Measurements from ENCODE around the gene PF4V1.

PF4V1 gene

GRCh38 chr4:73853246-73853704, at the start of gene PF4V1:
PF4V1 (plus strand) TSS chr4:73853296; CDS start chr4:73853363, 67 bp downstream.
- no peak for DNase-seq

DNA sequence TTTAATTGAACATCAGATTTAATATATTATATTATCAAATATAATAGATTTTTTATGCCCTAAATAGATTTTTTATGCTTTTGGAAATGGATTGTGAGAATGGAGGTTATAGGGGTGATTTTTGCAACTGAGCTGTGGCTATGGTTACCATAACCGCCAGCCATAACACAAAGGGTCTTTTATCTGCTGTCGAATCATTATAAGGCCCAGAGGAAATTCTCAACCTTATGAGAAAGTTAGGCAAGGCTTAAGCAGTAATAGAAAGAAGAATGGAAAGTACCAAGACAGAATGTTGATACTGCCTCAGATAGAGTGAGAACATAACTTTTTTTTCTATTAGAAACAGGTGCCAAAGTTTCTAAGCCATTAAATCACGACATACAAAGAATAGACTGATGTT, 42.9 kb upstream of the PF4V1 start:
- no peak for DNase-seq

GRCh38 chr4:73811841-73812240, 41.3 kb upstream of the PF4V1 start:
- DNase-seq: no peak

DNA sequence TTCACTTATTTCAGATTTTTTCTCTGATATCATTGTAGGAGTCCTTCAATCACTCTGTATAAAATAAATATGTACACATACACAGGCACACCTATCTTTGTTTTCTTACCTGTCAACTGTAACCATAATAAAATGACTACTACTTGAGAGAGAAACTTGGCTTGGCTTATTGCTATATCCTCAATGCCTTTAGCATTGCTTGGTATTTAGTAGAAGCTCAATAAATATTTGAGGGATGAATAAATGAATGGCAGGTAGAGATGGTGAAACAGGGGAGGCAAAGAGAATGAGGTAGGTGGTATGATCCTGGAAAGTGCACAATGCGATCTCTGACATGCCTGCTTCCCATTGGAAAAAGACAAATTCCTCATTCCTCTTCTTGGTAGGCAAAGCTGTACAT, 38.4 kb upstream of the PF4V1 start:
- DNase-seq: no peak

DNA sequence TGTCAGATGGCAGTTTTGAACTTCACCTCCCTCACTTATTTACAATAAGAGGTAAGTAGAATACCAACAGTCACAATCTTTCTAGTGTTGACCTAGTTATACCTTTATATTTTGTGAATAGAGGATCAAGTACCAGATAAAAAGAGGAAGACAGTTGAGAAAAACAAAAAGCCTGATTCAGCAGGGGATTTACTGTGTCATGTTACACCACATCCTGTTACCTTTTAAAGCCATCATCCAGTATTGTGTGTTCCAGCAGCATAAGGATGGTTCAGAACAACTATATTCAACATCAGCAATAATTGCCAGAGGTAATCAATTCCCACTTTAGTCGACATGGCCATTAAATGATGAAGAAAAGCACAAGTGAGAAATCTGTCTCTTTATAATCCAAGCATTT, 38.0 kb upstream of the PF4V1 start:
- no peak for DNase-seq

DNA sequence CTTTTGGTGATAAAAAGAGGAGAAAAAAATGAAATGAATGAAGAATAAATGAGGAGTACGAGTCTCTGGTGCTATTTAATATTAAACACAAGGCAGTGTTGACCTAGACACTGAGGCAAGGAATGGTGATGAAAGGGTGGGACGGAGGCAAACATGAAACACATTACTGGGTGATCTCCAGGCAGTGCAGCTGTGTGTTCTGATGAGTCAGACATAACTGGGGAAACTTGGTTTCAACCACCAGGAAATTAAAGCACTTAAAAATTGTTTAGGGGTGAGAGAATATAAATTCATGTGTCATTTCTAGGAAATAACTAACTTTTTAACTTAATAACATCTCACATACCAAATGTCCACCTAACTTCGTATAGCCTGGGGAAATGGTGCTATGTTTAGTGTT, 36.3 kb upstream of the PF4V1 start:
- DNase-seq: no peak

DNA sequence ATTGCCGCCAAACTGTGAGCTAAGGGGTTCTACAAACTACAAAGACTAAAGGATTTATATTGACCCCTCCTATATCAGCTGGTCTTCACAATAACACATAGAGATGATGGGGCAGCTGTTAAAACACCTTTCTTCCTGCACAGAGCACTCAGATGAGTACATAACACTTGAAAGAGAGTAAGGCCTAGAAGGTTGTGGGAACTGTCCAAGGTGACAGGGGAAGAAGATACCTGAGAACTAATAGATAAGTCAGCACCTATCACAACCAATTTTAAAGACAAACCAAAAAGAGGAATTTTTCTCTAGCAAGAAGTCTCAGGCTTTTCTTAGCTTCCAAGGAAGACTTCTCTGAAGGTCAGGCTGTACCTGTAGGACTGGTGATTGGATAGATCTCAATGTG, 35.8 kb upstream of the PF4V1 start:
- DNase-seq: no peak

GRCh38 chr4:73821325-73821724, 31.8 kb upstream of the PF4V1 start:
- DNase-seq: no peak

DNA sequence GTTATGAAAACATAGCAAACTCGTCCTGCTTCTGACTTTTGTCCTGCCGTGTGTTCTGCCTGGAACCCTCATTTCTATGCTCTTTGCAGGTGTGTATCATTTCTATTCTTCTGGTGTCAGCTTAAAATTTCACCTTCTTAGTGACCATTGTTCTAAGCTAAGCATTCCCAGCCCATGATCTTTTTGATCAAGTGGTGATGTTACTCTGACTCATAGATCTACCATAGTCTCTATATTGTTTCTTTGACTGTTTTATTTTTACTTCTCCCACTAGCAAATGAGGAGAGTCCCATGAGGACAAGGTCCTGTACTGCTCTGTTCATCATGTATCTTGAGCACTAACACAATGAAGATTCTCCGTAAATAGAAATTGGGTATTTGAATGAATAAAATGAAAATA, 30.7 kb upstream of the PF4V1 start:
- no peak for DNase-seq

GRCh38 chr4:73822812-73823504, 30.1 kb upstream of the PF4V1 start:
- no peak for DNase-seq

GRCh38 chr4:73823760-73824159, 29.3 kb upstream of the PF4V1 start:
- no peak for DNase-seq

DNA sequence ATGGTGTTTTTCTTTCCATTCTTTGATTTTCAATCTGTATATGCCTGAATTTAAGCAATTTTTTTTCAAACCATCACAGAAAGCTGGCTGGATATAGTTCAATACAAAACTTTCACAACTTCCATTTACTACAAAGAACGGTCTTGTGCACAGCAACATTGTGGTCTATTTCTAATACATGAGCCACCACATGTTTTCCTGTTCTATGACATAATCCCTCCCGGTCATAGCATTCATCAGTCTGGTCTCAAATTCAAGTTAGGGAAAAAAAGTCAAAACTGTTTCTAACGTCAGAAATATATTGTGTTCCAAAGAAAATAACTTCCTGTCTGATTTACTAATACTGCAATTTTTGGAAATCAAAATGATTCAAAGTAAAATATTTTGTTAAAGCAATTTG, 24.1 kb upstream of the PF4V1 start:
- no peak for DNase-seq

DNA sequence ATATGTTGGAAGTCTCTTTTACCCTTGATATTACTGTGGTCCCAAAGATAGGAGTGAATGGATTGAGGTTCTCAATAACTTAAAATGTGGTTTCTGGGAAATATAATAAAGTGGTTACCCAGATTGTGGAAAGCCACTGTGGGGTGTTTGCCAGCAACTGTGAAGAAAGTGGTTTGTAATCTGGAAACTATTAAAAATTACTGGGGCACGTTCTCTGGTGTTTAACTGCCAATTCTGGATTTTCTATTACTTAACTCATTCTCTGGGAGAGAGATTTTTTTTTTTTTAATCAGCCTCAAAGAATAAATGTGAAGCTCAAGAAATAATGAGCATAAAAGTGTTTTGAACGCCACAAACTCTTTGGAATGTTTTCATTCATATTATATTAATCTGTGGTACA, 21.5 kb upstream of the PF4V1 start:
- DNase-seq: no peak

- no peak for DNase-seq
These were observed 20.4 kb upstream of the PF4V1 start for GRCh38 chr4:73832651-73833237.

DNA sequence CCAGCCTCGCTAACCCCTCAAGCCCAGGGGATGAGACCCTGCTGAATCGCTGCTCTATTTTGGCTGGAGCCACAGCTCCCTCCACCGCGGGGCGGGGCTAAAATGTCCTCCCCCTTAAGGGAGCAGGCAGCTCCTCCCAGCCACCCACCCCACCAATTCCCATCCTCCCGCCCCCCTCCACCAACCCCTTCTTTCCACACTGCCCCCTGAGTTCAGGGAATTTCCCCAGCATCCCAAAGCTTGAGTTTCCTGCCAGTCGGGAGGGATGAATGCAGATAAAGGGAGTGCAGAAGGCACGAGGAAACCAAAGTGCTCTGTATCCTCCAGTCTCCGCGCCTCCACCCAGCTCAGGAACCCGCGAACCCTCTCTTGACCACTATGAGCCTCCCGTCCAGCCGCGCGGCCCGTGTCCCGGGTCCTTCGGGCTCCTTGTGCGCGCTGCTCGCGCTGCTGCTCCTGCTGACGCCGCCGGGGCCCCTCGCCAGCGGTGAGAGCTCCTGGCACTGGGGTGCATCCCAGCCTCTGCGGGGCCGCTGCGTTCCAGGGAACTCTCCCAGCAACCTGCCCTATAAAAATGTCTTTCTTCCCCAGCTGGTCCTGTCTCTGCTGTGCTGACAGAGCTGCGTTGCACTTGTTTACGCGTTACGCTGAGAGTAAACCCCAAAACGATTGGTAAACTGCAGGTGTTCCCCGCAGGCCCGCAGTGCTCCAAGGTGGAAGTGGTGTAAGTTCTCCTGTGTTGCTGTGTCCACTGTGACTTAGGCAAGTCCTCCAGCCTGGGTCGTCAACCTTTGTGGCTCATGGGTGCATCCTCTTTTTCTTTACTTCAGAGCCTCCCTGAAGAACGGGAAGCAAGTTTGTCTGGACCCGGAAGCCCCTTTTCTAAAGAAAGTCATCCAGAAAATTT, 16.5 kb upstream of the PF4V1 start, which contains the start of gene CXCL6:
Gene CXCL6 (plus strand): TSS at position 306 of the 907 bp plus-strand sequence. CDS start 73 bp downstream, at position 379.
- DNase-seq: peak; percentile 9

DNA sequence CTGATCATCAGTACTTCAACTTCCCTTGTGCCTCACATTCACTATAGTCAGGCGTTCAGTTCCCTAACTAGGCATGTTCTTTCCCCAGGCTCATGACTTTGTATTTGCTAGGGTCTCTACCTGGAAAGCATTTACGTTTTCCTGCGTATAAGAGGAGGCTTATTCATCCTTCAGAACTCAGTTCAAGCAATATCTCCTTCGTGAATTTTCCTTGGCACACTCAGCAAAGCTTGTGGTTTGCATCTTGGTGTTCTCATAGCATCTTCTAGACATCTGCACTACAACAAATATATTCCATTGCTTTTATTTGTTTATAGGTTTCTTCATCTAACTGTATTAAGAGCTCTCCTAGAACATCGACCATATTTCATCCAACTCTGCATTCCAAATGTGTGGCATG, 14.0 kb upstream of the PF4V1 start:
- DNase-seq: no peak

GRCh38 chr4:73839715-73840114, 13.4 kb upstream of the PF4V1 start:
- DNase-seq: no peak

DNA sequence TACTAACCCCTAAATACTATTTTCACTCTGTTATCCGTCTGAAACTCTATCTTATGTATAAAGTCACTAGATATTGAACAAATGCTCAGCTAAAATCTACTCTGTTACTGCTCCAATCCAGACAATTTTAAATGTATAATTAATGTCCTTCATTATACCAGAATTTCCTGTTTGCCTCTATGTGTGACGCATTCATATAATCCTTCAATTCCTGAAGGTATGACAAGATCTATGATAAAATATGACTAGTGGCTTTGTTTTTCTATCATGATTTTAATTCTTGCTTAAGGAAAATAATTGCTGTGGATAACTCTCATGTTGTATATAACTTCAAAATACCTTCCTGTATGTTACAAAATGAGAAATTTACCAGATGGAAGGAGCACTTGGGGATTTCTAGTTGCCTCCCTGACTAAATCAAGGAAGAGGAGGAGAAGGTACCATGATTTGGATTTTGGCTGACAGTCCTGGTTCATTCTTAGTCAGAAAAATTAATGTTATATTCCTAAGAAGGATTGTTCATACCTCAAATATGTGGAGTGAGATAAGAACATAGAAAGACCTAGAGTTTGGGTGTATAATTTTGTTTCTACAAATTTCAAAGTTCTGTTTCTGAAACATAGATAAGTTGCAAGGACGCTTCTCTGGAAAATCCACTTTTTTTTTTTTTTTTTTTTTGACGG, 11.7 kb upstream of the PF4V1 start:
- no peak for DNase-seq

- no peak for DNase-seq
These were observed 10.4 kb upstream of the PF4V1 start for GRCh38 chr4:73842696-73843095.

DNA sequence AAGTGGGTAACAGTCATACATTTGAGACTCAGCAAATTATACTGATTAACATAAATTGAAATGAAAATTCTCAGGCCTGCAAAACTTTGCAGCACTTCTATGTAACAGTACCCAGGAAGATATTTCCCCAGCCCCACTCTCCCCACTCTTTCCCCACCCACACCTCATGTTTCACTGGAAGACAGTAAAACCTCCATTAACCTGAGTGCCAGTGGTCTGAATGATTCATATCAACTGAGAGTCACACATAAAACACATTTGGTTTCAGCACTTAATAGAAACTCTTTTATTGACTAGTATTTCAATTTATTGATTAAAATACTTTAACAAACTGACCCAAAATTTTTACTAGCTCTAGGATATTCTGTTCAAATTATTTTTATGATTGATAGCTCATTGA, 9.7 kb upstream of the PF4V1 start:
- no peak for DNase-seq

- DNase-seq: no peak
These were observed 8.8 kb upstream of the PF4V1 start for GRCh38 chr4:73844345-73844744.

DNA sequence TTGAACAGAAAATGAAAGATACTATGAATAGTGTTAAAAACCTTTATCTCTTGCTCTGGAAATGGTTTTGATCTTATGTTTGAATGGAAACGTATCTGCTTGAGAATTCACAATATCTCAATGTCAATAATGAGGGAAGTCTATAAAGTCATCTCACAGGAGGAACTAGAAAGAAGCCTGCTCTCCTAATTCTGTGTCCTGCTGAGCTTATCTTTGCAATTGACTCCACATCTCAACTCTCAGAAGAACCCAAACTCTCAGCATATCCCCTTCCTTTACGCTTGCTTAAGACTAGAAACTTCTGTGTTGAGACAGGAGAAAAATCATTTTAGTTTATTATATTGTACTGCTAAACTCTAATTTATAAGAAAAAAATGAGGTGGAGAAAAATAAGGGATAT, 8.3 kb upstream of the PF4V1 start:
- no peak for DNase-seq

- DNase-seq: no peak
These were observed 5.4 kb upstream of the PF4V1 start for GRCh38 chr4:73847526-73848182.
